Spleen (tissue), 7 donors: ENCODE measurements around the gene TTLL12.

Experiments used
- POLR2A ChIP-seq, 3 donors: fragments of 450-650 bp; IDR thresholded peaks; one replicate each; pipeline ENCODE4 v1.5.1; 2017; ENCODE audit warnings: antibody characterized with exemption in 3 of 3, mild to moderate bottlenecking in 1 of 3
- POLR2AphosphoS5 ChIP-seq, 3 donors: sonication (generic); formaldehyde crosslinking; IDR thresholded peaks; one replicate each; pipeline ENCODE4 v1.5.1; 2017; ENCODE audit warnings: antibody characterized with exemption in 3 of 3
- TF ChIP-seq, protein P1 (sequence below), 11 experiments: fragments of 200-600 bp in 7 of 11; fragments of 450-650 bp in 4 of 11; sonication (generic) in 4 of 11; IDR thresholded peaks in 8 of 11; conservative IDR thresholded peaks in 3 of 11; 1 replicate in 7 of 11; 2 replicates in 4 of 11; pipeline versions ENCODE4 v1.4.0 to v1.8.0; 2016 to 2021; ENCODE audit warnings: antibody characterized with exemption in 11 of 11, inconsistent platforms in 4 of 11, mild to moderate bottlenecking in 1 of 11
- donor health status: DM: no; HTN: no; CAD: no; lungs with moderate emphysema.
- donor health status: DM: no; HTN: no; CAD: no.
- donor health status: DM: no; HTN: no; CAD: no.

DNA sequence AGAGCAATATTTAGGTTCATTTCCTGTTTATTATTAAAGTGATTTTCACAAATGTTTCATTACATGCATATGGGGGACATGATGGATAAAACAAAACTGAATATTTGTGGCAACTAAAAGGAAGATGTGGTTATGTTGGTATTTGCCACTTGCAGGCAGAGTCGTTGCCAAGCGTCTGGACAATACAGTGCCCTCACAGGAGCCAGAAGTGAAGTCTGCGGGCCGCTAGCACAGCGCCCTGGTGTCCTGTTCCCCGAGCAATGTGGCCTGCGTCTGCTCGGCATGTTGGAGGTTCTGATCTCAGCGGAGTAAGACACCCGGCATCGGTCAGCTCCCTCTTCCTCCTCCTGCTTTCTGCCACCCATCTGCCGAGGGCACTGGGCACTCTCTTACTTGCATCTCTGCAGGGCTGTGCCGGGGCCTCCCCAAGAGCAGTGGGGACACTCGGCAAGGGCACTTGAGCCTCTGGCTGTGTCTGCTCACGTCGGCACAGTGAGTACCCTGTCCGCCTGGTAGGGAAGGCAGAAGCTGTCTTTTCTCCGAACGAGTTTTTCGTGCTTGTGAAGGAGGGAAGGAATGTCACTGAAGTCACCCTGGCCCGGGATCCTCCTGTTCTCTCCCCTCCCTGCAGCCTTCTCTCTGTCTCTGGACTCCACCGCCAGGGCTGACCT is 10.5 kb upstream of the TTLL12 start:
- TF ChIP-seq, protein P1, sequence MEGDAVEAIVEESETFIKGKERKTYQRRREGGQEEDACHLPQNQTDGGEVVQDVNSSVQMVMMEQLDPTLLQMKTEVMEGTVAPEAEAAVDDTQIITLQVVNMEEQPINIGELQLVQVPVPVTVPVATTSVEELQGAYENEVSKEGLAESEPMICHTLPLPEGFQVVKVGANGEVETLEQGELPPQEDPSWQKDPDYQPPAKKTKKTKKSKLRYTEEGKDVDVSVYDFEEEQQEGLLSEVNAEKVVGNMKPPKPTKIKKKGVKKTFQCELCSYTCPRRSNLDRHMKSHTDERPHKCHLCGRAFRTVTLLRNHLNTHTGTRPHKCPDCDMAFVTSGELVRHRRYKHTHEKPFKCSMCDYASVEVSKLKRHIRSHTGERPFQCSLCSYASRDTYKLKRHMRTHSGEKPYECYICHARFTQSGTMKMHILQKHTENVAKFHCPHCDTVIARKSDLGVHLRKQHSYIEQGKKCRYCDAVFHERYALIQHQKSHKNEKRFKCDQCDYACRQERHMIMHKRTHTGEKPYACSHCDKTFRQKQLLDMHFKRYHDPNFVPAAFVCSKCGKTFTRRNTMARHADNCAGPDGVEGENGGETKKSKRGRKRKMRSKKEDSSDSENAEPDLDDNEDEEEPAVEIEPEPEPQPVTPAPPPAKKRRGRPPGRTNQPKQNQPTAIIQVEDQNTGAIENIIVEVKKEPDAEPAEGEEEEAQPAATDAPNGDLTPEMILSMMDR (IDR thresholded peaks at IDR 0.05 in 8 of 11, conservative IDR thresholded peaks at IDR 0.05 in 3 of 11) = no peak
- no peak for TF ChIP-seq POLR2A (IDR thresholded peaks at IDR 0.05)
- TF ChIP-seq POLR2AphosphoS5 (IDR thresholded peaks at IDR 0.05) = no peak
